Omental fat pad (tissue), 4 donors: Measurements from ENCODE around the gene ARF3. TPM values are rescaled to one million over a fixed set of nuclear protein-coding genes. Genes with fewer than 3 reads are reported as not detected.

Experiments
- ATAC-seq: fragments of 150-250 bp; one replicate; pipeline ENCODE4 v1.9.1; 2016; ENCODE audit warnings: mild to moderate bottlenecking, moderate library complexity; ENCODE audit not compliant: low FRiP score
- DNase-seq: peaks from one replicate; pipeline ENCODE4 v3.0.0-alpha.2; 2019; ENCODE audit warnings: low spot score
- CTCF ChIP-seq, 3 donors: fragments of 450-650 bp; IDR thresholded peaks; one replicate each; pipeline ENCODE4 v1.5.1; 2016 to 2017; ENCODE audit warnings: antibody characterized with exemption in 3 of 3, mild to moderate bottlenecking in 3 of 3, moderate library complexity in 2 of 3
- total RNA-seq, 4 donors: library from RNA; depleted of rRNA; stranded (reverse); fragments of >200 nt; gene quantifications; one replicate each; pipeline ENCODE4 v1.1.0, GENCODE V29; 2016

The ARF3 gene
- total RNA-seq, 4 donors from 2014 or later, result 57.1 to 91.5 (median 68.3) TPM

DNA sequence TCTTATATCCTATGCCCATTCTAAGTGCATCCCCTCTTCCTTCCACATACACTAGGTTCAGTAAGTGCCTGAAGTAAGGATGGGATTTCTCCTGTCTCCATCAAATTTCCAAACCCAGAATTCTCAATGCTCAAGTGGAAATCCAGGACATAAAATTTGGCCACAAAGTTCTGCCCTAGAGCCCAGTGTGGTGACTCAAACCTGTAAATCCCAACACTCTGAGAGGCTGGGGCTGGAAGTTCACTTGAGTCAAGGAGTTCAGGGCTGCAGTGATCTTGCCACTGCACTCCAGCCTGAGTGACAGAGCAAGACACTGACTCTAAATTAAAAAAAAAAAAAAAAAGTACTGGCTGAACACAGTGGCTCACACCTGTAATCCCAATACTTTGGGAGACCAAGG lies 4.5 kb upstream of the ARF3 start:
- no peak for ATAC-seq
- no peak for TF ChIP-seq CTCF (IDR thresholded peaks at IDR 0.05)

DNA sequence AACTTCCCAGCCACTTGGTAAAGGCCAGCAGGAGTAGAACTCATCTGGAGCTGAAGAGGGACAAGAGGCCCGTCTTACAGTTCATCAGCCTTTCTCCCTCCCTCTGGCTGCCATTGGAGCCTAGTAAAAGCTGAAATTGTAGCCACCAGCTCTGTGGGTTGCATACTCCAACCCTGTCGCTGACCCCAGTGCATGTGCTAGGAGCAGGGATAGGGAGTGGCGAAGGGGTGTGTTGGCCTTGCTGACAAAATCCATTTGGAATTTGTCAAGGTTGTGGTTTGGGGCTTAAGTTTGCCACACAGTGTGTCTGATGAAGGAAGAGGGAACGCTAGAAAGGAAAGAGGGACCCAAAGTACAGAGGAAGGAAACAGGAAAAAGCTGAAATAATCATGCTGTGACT lies 4.0 kb upstream of the ARF3 start:
- no peak for TF ChIP-seq CTCF (IDR thresholded peaks at IDR 0.05)
- DNase-seq (no peak), ATAC-seq (no peak)

More for the DNA sequence above, 4.5 kb upstream of the ARF3 start:
- DNase-seq, result no peak

DNA sequence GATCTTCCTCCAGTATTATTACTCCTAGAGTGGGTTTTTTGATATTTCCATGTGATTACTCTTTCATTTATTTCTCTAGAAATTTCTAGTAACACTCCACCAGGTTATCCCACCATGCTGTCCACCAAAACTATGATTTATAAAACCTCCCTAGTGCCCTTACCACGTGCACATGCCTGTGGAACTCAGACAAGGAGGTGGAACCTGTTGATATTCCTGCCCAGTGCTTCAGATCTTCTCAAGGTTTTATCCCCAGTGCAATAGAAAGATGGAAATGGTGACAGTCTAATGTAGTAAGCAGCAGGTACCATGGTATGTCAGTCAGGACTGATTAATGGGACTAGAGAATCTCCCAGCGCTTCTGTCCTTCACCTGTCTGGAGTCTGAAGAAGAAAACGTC lies 3.5 kb upstream of the ARF3 start:
- ATAC-seq (no peak), DNase-seq (no peak)
- TF ChIP-seq CTCF (IDR thresholded peaks at IDR 0.05), result no peak

DNA sequence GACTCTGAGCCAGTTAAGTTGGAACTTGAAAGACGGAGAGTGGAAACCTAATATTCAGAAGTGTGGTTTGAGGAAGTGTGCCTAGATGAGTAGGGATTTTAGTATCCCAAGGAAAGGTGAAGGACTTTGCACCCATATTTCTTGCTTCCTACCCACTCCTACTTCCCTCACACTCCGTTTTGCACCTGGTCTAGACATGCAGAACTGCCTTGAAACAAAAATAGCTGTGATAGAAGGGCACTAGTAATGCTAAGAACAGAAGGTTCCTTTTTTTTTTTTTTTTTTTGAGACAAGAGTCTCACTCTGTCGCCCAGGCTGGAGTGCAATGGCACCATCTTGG lies 732 bp upstream of the ARF3 start:
- TF ChIP-seq CTCF (IDR thresholded peaks at IDR 0.05), result no peak
- DNase-seq, result no peak
- no peak for ATAC-seq

DNA sequence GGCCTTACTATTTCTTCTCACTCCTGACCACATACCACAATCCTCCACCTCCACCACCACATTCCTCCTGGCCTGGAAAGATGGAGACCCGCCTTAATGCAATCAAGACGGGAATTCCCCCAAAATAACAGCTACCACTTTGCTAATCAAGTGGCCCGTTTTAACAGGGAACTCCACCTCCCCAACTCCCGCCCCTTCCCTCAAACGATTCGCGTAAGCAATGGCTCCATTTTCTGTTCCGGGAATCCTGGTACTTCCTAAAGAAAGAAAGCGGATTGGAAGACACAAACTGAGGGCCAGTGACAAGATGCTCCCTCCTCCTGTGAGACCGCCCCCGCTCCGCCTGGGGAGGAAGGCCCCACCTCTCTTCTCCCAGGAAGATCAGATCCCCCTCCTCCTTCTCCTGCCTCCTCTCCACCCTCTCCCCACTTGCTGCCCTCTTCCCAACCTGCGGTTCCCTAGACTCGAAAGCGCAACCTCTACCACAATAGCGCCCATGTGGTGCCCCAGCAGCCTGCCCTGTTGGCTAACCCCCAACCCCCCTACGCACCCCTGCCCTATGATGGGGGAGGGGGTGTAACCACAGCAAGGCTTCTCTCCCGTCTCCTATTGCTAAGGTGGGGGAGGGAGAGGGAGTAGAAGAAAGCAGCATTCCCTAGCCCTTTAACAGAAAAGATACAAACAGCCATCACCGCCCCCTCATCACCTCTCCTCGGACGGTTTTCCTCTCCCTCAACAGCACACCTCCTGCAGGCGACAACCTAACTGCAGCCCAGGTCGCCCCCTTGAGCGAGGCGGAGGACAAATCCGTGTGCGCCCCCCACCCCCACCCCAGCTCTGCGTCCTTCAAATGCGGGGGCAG lies 777 bp downstream of the ARF3 start:
- ATAC-seq, result peak; percentile 92
- no peak for TF ChIP-seq CTCF (IDR thresholded peaks at IDR 0.05)
- DNase-seq, result peak; percentile 68

GRCh38 chr12:48954841-48955501 lies 2.3 kb downstream of the ARF3 start:
- TF ChIP-seq CTCF (IDR thresholded peaks at IDR 0.05), result no peak
- no peak for ATAC-seq
- DNase-seq, result no peak

DNA sequence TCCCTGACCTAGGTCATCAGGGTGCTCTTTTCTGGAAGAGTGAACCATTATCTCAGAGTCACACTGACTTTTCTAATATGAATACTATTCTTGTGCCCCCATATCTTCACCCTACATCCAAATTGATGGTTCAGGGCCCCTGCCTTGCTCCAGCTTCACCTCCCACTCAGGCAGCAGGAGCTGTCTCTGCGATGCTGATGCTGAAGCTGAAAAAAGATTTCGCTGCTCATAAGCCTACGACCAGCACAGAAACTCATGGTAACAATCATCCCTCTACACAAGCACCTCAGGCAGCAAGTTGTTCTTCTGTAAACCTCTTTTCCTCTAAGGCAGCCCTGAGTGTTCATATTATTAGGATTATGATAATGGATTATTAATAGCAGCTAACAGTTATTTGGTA lies 3.2 kb downstream of the ARF3 start:
- TF ChIP-seq CTCF (IDR thresholded peaks at IDR 0.05), result no peak
- DNase-seq, result no peak
- no peak for ATAC-seq
